HG02943 (cell line): ENCODE measurements around the gene DENND1A.

ENCODE experiments used
- ATAC-seq: cut with Tn5 transposase; IDR thresholded peaks from one replicate; pipeline ENCODE4 v1.9.1; 2021; ENCODE audit warnings: mild to moderate bottlenecking, low read depth, moderate library complexity; ENCODE audit not compliant: unreplicated experiment

Gene DENND1A

DNA sequence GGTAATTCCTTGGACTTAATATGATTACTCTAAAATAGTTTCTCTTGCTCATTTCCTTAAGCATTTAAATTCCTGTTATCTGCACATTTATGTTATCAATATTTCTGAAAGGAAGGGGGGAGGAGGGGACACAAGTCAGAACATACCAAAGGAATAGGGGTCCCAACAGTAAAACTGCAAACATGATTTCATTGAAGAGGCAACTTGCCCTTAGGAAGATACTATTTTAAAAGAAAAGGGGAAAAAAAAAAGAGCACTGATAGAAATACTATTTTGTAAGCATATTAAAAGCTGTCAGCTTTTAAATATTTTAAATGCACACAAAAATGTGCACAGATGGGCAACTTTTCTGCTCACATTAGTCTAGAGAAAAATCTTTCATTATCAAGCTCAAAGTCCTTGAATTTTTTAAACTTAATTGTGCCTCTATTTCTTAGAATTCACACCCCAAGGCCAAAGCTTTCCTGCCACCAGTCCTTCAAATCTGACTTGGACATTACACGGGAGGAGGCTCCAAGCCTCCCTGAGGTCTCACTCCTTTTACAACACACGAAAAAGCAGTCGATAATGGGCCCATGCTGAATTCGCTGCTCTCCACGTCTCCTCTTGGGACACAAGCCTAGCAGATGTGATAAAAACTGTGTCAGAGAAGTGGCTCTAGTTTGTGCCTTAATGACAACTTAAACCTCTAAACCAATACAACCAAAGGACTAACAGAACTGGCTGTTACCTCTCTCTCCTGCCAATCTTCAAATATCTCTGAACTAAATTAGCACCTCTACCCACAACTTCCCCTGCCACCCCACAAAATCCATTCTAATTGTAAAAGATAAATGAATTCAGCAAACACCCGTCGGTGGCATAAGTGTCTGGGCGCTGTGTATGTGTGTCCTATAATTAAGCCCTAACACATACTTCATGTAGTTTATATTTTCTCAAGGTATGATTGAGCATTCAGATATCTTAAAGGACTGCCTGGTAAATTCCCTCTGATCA lies 154.3 kb downstream of the DENND1A start:
- ATAC-seq: no peak

DNA sequence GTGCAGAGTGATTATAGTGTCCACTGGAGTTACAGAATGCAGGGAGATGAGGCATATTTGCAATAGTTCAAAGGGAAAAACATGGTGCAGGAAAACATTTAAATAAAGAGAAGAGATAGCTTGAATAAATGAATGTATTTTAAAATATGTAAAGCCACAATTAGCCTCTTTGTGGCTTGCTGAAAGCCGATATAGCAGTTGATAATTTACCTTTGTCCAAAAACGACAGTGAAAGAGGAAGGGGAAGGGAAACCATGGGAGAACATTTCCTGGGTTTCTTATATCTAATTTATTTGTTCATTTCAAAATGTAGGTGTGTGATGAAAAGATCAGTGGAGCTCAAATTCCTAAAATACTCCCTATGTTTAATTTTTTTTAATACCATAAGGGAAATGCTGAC lies 156.1 kb downstream of the DENND1A start:
- ATAC-seq: no peak

DNA sequence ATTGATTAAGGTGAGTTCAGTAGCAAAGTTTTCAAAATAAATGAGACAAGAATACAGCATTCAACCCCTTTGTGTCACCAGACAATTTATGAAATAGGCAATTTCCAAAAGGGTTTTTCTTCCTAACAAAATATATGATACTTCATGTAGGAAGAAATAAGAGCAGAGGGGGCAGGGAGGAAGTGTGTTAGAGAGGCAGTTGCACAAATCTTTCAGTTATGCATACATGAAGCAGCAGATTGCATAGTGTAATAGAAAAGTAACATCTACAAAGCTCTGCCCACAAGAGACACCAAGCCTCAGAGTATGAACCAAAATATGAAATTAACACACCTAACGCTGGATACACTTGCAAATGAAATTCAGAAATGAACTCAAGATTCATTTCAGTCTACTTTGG lies 157.0 kb downstream of the DENND1A start:
- no peak for ATAC-seq

DNA sequence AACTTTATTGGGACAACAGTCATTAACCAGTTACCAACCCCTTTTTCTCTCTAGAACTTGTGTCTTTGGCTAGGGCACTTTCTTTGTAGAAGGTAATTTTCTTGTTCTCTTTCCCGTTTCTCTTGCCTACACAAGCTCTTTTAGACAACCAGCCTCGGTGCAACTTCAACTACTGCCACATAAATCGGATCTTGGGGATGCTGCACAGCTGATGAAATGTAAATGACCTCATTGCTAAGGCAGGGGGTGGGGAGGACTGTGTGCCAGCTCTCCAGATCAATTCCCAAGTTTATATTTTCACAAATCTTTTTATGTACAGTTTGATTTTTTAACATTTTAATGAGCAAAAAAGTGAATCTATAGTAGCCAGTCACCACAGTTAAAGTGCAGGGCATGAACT lies 157.6 kb downstream of the DENND1A start:
- ATAC-seq: no peak

DNA sequence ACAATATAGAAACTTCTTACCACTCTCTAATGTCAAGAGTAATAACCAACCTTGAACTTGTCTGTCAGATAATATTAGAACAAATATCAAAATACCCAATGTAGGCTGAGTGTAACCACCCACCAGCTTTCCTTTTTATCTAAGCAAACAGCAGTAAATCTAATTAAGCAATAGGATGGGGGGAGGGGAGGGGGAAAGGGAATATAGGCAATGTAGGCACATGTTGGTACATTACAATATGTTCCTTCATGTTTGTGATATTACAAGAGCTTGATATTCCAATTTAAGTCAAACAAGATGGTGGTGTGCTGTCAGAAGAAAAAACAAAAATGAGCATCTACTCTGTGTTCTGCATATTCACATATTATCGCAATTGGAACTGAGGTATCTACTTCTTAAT lies 158.2 kb downstream of the DENND1A start:
- no peak for ATAC-seq

DNA sequence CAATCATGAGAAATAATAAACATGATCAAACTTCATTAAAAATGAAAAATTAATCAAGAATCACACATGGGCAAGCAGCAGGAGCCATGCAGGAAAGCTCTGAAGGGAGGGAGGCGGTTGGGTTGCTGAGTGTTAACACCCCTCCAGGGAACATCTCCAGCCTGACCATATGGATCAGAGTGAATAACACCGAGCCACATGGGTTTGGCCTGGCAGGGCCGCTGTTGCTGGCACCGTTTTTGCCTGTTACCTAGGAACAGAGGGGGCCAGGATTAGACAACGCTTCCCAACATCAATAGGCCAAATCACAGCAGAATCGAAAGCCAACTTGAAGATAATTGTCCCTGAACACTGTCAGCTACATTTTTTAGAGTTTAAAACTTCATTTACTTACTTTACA lies 160.2 kb downstream of the DENND1A start:
- ATAC-seq: no peak

DNA sequence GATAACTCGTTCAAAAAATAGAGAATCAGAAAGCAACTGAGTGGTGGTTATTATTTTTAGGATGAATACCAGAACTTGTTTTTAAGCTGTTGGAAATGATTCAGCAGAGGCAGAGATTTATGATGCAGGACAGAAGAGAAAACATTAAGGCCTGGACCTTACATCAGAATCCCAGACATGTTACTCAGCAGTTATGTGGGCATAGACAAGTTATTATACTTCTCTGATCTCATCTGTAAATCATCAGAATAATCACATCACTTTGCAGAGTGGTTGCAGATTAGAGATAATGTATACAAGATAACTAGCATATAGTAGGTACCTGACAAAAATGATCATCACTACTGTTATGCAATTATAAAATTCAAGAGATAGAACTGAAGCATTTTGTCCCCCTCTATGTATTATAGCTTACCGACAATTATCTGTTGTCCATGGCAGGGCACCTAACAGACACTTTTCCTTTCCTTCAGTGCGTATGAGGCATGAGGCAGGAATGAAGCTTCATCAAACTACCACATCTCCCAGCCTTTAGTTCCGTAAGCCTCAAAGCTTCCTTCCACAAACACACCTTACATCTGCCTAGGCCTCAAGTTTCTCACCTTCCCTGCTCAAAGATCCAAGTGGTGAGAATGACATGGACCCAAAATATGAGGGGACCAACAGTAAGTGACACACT lies 165.9 kb downstream of the DENND1A start:
- ATAC-seq: no peak

DNA sequence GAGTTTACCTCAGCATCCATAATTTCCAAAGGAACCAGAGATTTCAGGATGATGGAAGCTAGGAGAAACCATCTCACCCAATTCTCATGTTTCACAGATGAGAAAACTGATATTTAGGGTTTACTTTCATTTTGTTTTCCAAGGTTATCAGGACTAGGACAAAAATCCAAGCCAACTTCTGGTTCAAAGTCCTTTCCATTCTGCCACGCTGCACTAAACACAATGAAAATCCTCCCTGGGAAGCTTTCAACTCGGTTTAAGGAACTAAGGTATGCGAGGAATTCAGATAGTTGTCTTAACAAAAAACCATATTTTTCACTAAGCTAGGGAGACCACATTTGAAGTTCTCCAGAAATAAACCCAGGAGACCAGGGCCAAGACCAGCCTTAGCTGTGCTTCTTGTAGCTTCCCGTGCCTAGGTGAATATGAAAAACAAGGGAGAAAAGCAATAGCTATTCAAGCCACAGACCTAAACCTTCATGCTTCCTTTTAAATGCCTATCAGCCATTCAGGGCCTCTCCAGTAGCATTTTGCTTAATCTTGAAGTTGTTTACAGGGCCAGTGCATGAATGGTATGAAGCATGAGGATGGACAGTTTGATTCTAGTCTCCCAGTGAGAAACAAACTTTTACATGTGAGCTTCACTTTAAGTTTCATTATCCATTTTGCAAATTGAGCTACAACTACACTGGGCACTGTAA lies 167.9 kb downstream of the DENND1A start:
- ATAC-seq: no peak

DNA sequence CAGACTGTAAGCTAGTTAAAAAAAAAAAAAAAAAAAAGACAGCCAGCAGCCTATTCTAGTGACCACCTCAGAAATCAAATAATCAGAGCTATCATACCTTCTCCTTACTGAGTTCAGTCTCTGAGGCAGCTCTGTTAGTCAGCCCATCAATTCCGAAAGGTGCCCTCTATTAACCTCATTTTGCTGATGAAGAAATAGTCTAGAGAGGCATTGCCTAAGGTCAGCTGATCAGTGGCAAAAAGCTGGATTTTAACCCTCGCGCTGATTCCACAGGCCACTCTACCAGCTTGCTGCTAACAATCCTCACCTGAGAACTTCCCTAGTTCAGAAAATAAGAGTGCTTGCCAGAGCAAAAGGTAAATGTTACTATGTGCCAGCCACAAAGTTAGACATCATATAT lies 172.0 kb downstream of the DENND1A start:
- ATAC-seq: no peak

DNA sequence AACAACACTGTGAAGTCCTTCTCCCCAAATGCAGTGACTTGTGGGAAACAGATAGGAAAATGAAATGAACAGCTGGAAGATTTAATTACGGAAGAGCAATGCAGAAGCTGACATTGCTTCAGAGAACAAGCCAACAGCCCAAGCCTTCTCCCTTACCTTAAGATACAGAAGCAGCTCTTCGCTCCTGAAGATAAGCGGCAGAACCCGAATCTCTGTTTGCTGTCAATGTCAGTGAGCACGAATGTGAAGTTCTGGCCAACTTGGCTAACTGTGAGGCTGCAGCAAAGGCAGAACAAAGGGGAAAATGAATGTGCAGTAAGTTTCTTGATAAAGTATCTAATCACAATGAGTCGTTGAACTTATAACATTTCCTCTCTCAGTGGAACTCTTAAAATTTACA lies 172.4 kb downstream of the DENND1A start:
- ATAC-seq: no peak

DNA sequence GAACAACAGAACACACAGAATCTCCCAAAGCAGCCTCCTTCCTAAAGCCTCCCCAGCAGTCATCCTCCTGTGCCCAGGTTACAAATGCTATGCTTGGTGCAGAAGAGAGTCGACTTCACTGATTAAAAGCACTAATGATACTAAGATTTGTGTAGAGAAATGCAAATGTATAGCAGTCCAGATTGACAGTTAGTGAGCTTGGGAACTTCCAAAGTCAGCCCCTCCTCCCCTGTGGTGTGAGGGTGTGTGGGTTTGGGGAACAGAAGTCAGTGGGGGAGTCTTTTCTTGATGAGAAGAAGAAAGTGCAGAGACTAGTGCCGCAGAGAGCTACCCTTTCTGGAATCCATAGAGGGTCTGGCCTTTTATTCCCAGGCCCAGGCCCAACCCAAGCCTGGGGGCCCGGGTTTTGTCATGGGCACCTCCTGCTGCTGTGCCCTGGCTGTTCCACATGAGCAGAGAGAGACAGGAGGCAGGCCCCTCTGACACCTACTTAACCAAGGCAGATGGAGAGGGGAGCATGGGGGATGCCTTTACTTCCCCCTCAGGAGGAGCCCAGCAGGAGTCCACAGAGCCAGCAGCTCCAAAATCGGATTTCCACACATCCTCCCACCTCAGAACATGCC lies 173.3 kb downstream of the DENND1A start:
- no peak for ATAC-seq

DNA sequence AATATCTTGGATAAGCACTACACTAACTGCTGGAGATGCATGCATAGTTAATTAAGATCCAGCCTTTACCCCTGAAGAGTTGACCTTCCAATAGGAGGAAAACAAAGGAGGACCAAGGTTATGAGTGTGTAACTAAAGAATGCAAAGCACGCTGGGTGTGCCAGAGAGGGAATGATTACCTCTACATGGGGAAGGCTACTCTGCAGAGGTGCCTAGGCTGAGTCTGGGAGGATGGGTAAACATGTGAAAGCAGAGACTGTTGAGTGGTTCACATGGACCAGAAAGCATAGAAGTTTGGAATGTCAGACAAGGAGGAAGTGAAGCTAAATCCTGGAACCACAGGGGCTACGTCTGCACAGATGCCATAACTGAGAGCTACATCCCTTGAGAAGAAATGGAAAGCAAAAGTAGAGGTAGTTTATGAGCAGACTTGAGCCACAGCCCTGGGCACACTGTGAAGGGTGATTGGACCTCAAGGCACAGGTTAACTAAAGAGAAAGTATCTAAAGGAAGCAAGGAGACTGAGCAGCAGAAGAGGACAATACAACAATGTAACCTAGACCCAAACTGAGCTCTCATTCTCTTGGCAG lies 176.2 kb downstream of the DENND1A start:
- no peak for ATAC-seq

DNA sequence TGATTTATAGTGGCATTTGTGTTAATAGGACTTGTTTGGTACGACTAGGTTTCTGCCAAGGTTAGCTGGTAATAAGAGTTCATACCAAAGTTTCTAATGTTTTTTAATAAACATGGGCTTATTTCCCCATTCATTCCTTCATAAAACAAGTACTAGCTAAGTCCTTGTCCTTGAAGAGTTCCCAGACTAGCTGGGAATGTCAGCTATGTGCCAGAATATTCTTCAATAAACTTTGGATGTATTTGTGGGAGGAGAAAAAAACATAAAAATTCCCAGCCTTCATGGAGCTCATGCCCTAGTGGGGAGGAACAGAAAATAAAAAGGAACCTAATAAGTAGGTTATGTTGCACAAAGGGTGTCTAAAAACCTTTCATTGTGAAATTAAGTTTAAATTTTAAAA lies 176.9 kb downstream of the DENND1A start:
- ATAC-seq: no peak

DNA sequence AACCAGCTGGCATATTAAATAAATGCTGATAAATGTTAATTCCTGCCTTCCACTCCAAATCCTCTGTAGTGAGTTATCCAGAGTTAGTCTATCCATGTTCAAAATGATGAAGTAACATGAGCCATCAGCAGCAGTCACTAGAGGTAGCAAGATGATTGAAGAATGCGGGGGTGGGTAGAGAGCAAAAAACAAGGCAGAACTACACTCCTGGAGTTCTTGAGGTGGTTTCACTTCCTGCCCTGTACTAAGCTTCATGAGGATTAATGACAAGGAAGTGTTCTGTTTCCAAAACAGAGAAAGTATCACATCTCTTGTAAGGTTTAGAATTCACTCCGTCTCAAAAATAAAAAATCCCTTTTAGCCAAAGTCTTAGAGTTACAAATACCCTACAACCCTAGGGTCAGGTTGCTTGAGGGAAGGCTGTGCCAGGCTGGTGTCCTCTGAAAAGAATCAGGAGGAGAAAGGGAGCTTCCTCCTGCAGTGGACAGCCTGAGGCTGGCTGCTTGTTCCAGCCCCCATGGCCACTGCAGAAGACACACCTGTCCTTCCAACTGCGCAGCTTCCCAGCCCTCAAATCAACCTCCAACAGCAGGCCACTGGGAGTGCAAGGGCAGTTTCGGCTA lies 180.2 kb downstream of the DENND1A start:
- no peak for ATAC-seq

DNA sequence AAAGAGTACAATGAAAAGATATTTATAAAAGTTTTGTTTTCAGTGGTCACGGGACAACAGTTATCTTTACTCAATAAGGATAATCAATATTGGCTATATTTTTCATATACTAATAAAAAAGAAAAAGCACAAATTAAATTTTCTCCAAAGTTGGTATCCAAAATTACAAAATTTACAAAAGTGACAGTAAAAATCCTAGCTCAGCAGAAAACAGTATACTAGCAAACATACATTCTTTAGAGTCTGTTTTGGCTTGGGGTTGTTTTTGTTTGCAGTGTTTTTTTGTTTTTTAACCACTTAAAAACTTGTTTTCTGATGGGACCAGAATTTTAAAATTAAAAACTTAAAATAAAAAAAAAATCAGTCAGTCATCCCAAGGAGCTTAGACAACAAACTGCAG lies 183.2 kb downstream of the DENND1A start:
- no peak for ATAC-seq

DNA sequence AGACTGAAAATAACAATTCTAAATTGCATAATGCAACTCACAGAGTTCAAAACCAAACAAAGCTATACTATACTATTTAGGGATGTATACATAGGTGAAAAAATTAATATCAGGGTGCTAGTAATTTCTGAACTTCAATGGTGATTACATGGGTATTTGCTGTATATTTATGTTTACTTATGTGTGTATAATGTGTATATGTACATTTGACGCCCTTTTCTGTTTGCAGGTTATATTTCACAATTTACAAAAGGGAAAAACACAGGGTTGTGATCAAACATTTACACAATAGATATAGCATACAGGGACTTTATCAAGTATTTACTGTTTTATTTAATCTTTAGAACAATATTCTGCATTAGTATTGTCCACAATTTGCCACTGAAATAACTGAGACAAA lies 184.0 kb downstream of the DENND1A start:
- no peak for ATAC-seq

DNA sequence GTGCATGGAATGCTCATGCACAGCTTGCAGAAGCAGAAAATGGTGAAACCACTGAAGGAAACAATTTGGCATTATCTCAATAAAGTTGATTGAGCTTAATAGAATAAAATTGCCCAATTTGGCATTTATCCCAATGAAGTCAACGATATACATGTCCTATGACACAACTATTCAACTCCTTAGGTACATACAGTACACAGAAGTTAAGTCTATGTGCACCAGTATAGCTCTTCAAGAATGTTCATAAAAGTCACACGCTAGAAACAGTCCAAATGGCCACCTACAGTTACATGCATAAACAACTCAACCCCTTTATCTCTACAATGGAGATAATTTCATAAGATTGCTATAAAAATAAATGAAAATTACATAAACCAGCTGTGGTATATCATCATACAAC lies 184.5 kb downstream of the DENND1A start:
- no peak for ATAC-seq

DNA sequence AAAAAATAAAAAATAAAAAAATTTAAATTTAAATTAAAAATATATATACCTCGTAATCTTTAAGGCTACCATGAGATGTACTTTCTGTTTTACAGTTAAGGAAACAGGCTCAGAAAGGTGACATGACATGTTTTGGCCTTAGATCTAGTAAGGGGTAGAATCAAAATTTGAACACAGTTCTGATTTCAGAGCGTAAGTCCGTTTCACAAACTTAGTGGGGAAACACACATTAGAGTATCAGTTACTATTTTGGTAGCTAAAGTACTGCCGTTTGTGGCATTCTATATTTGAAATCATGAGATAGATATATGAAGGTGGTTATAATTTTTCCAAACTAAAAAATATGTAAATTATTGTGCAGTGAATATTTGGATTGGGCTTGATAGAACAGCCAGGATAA lies 186.2 kb downstream of the DENND1A start:
- no peak for ATAC-seq

DNA sequence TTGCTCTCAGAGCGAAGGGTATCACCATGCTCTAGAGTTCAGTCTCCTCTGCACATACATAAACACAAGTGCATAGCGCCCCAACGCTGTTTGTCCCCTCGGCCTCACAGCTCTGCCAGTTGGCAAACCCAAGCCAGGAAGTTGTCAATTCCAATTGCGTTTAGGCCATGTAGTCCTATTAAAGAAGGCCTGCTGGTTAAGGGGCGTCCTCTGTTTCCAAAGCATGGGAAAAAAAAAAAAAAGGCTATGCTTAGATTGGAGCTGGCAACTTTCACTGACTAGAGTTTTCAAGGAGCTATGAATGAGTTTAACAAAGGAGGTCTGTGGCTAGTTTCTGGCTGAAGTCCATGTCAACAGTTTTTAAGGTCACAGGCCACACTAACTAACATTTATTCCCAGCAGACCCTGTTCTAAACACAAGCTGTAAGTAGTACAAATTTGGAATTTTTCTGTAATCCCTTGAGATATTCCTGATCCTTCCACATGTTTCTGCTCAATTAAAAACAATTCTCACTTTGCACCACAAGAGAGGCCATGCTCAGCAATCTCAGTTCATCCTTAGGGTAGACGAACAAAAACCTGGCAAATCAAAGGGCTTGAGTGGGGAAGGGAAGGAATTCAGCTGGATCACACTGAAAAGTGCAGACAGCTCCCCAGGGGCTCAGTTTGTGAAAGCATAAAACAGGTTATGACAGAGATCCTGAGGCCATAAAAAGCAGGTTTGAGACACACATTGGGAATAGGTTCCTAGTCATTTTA lies 187.7 kb downstream of the DENND1A start:
- ATAC-seq: no peak
